Activated CD4-positive, alpha-beta T cell treated with anti-CD3 and anti-CD28 coated beads, Interleukin-2, amount 50 U/mL, for 16 hours (primary cell): Measurements from ENCODE around the gene GABRA4.
A peak's percentile ranks its signal among the peaks of the same experiment; 100 is the strongest.

Experiments
- DNase-seq: peaks from one replicate; pipeline ENCODE4 v3.0.0-alpha.2; 2020

The GABRA4 gene

DNA sequence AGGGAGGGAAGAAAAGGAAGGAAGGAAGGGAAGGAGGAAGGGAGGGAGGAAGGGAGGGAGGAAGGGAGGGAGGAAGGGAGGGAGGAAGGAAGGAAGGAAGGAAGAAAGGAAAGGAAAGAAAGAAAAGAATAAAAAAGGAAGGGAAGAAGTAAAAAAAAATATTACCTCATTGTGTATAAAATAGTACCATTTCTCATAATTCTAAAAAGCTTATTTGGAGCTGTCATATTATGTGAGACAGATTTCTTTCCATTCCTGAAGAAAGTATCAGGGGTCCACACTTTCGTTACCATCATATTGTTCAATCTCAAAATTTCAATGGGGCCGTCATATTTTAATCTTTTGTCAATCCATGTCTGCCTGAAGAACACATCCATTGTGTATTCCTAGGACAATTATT is 16.1 kb downstream of the GABRA4 start:
- no peak for DNase-seq

DNA sequence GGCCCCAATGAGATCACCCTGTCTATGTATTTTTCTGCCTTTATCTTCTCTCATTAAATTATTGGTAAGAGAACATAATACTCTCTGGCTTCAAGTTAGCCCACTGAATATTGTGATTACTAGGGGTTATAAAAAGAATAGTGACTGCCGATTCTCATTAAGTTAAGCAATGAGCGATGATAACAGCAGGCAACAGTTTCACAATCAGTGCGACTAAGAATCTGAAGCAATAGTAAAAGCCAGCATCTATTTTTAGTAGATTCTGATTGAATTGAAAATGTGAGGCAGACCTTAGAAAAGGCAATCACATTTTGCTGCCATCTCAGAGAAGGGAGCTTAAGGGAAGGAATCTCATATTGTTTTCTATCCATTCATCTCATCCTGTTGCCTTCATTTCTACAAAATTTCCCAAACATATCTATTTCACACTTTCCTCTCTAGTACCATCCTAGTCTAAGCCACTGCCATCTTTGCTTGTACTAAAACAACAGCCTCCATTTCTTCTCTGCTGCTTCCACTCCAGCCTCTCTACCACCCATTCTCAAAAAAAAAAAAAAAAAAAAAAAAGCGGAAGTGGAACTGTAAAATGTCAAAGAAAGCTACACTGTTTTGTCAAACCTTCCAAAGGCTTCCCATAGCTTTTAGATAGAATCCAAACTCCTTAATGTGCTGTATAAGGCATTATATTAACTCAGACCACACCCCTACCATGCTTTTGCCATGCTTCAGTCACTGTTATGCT is 17.4 kb downstream of the GABRA4 start:
- DNase-seq: no peak

DNA sequence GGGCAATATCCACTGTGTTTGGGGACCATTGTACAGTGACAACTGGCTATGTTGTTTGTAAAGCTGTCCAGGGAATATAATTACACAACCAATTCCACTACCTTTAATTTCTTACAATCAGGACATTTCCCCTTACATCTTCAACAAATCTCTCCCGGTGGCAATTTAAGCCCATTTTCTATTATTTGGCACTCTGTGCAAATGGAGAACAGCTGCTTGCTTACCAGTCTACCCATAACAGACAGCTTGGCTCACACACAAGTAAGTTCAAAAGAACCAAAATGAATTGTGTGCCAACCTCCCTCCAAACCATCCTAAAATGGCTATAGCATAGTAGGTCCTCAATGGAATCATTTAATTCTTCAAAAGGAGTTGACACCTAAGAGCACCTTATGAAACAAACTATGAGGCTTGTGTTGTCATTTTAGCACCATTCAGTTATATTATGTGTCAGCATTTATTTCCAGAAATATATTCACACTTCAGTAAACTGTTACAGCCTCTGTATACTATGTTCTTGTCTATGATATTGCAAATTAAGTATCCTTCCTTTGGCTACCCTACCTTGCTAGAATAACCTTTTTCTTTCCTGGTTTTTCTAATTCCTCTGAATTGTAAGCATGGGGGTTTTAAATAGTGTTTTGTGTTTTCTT is 18.4 kb downstream of the GABRA4 start:
- no peak for DNase-seq

DNA sequence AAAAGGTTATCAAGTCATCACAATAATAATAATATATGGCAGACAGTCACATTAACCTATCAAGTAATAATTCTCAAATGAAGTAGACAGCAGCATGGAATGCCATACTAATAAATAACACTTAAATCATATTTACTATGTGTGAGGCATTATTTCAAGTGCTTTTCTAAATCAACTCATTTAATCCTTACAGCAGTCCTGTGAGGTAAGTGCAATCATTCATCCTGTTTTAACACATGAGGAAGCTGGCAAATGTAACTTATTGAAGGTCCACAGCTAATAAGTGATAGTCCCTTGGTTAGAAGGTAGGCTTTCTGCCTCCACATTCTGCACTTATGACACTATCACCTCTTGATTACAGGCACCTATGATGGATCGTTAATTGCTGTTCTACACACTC is 24.5 kb downstream of the GABRA4 start:
- DNase-seq: no peak

DNA sequence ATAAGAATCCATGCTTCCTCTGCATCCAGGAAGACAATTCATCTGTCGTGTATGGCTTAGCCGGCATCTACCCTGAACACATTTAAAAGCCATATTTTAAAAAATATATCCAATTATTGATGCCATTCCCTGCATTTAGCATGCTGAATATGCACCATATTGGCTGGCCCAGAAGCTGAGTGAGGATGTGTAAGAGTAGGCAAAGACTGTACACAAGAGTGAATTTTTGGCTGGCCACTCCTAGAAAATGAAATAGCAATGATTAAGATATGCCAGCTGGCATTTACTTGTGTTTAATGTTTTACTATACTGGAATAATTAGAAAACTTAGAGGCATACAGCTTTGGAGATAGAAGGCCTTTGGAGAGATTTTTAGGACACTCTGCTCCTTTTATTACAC is 25.8 kb downstream of the GABRA4 start:
- DNase-seq: no peak

DNA sequence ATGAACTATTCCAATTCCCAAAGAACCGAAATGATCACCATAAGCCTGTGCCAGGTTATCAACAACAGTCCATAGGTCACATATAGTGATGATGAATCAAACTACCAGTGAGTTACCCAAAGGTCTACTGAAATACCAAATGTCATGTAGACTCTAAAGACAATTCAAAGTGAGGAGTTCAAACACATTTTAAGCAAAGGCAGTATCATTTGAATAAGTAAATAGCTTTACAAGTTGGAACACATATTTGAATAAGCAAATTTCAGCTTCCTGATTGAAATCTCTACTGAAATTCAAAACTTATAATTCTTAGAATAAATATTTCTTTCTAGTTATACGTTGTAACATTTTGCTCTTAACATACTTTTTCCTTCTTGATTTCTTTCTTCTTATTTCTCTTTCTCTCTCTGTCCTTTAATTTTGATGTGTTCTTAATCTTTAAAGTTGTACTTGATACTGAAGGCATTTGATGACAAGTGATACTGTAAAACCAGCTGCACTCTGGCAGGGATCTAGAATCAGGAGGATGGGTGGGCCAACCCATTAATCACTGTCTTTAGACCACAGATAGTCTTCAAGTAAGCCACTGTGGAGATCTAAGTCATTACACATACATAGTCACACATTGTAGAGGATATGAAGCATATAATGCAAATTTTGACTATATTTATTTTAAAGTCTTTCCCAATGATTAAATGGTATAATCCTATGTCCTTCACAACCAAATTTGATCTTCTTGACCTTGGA is 34.5 kb downstream of the GABRA4 start:
- no peak for DNase-seq

DNA sequence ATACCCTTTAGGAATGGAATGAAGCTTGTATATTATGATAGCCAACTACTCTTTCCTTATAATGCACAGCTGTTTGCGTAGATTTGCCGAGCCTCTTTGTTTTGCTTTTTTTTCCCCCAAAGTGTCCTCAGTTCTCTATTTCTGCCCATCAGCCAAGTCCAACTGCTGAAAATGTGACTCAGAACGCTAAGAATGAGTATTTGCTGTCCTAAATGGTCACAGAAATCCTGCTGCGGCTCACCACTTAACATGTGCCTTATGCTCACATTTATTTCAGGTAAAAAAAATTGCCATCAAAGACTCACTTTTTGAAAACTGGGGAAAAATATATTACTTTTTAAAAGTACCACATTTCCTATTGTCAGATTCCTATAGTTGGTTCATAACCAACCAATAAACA is 36.9 kb downstream of the GABRA4 start:
- DNase-seq: no peak

DNA sequence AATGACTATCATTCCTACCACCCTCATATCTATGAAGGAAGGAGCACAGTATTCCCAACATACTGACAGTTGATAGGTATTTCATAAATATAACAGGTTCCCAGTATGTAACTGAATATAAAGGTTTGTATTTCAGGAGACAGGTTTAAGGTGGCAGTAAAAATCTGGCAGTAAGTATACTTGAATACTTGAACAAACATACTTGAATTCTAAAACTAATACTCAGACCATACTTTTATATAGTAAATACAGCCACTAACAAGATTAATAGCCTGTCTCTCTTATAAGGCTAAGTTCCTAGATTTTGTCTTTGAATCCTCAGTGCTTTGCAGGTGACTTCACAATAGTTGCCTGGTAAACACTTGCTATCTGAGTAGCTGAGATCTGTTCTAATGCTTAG is 37.8 kb downstream of the GABRA4 start:
- DNase-seq: no peak

DNA sequence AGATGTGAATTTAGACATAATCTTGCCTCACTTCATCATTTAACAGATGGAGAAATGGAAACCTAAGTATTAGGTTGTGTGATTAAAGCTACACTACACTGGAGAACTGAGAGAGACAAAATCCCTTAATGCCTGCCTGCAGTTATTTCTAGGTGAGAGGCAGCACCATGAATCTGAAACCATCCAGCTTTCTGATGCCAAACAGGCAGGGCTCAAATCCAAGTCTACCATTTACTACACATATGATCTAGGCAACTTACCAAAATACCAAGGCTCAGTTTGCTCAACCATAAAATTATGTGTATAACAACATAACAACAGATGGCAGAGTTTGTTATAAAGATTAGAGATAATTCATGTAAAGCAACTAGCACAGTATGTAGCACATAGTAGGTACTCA is 38.7 kb downstream of the GABRA4 start:
- no peak for DNase-seq

DNA sequence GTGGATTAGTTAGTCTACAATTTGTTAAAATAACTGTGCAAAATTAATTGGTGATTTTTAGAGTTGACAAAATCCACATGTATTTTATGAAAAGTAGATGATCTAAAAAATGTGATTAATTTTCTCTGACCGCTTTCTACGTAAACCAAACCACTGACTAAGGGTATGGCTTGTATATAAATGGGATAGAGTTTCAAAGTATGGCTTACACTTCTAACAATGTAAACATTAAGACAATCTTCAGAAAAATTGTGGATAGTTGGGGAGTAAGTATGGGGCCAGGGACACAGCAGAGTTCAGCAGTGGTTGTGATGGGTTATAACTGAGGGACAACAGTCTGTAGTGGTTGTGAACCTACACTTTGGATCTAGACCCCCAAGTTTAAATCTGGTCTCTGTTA is 39.8 kb downstream of the GABRA4 start:
- DNase-seq: no peak

DNA sequence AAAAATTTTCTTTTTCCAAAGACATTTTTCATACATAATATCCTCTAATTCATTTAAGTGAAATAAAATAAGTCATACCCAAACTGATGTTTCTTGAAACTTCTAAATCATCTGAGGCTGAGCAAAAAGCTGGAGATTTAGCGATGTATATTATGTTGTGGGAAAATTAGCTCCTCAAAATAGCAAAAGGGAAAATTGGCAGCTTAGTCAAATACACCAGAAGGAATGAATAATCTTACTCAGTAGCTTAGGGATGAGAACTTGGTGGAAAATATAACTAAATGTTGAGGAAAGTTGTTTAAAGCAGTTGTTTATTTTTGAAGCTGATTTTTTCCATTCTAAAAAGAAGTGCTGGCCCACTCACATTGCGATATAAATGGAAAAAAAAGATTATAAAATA is 40.9 kb downstream of the GABRA4 start:
- no peak for DNase-seq

DNA sequence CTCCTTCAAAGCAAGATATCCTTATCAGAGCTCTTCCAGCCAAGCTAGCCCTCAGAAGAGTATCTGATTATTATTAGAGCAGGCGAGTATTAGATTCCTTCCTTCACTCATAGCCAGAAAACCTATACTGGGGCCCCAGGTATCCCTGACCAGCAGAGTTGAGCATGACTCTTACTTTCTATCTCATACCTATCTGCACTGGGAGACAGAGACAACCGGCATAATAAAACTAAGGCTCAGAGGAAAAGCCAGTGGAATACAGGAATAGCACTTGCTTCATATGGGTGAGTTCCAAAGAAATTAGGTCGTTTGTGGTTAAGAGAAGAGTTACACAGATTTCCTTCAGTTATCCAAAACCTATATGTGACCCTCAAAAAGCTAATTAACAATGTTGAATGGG is 42.6 kb downstream of the GABRA4 start:
- no peak for DNase-seq

DNA sequence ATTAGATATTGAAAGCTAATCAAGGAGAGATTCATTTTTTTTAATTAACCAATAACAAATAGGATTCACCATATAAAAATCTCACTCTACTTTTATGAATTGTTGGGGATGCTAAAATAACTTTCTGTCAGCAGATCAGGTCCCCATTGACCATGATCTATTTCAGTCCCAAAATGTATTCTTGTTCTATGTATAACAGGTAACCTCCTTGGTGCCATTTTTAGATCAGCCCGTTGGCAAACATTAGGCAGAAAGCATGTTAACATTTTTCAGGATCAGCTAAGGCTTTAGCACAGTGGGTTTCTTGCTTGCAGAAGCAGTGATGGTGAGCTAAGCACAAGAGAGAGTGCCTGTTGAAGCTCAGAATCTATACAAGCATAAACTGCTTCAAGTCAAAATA is 43.6 kb downstream of the GABRA4 start:
- DNase-seq: no peak

DNA sequence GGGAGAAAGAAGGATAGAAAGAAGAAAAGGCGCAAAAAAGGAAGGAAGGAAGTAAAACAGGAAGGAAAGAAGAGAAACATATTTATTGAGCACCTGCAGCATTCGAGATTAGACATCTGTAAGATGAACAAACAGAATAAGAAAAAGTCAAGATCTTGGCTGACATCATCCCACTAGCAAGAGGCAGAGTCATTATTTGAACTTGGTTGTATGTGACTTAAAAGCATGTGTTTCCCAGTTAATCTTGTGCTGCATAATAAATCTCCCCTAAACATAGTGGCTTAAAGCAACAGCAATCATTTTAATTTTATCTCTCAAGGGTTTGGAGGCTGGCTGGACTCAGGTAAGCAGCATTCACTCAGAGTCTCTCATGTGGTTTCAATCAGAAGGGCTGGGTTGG is 45.8 kb downstream of the GABRA4 start:
- no peak for DNase-seq

DNA sequence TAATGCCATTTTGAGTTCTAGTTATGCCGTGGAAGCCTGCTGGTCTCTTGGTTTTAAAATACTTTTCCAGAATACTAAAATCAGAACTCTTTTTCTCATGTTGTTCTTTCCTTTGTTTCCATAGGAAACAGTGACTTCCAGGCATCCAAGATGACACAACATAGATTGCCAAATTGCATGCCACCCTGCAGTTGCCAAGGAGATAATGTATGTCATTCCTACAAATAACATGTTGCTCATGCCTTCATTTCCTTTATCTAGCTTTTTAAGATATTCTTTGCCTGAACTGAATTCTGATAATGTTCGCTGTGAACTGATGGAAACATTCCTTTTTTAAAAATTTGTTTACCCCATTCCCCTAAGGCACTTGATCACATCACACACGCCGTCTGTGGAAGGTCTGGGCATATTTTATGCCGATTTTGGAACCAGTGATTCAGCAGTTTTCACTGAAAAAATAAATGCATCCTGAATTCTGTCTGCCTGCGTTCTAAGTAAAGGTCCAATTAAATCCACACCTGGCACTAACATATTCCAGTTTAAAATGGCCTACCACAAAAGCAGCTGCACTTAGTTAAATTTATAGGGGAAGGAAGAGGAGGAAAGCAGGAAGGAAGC is 46.4 kb downstream of the GABRA4 start:
- DNase-seq: no peak

DNA sequence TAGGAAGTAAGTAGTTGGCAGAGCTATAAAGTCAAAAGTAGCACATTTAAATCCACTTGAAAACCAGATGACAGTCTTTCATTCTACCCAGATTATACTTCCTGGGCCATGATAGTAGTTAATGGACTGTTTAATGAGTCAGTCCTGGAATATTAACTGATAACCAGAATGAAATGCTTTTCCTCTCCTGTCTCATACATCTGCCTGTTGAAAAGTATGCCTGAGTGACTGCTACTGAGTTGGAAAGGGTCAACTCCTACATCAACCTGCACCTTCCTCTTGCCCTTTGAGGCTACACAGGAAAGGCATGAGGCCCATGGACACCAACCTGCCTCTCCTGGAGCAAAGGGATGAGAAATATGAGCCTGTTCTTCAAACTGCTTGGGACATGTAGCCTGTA is 48.3 kb downstream of the GABRA4 start:
- no peak for DNase-seq

DNA sequence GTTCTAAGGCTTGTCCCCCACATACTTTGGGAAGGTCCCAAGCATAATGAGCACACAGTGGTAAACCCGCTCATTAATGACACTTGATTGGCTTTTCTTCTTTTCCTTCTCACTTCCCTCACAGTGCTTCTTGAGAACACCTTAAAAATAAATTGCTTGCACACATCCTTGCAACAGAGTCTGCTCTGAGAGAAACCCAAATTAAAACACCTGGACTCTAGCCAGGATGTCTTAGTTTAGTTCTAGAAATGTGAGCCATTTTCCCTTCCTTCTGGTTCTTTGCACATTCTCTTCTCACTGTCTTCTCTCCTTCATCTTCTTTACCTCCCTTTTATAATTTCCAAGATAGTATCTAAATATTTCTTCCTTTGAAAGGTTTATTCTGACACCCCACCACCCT is 49.0 kb downstream of the GABRA4 start:
- no peak for DNase-seq

DNA sequence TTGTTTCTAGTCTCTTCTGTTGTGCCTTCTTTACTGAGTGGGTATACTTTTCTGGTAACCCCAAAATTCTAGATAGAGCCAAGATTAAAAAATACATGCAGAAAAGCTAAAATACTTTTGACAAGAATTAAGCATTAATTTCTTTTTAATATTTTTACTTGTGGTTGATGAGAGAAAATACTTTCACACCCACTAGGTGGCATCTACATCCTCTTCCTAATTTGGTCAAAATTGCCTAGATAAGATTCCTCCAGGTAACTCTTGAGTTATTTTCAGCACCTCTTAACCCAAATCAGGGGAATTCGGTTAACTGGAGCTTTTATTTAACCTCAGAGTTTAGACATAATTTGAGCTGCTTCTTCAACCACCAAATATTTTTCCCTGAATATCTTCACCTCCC is 55.9 kb downstream of the GABRA4 start:
- no peak for DNase-seq

DNA sequence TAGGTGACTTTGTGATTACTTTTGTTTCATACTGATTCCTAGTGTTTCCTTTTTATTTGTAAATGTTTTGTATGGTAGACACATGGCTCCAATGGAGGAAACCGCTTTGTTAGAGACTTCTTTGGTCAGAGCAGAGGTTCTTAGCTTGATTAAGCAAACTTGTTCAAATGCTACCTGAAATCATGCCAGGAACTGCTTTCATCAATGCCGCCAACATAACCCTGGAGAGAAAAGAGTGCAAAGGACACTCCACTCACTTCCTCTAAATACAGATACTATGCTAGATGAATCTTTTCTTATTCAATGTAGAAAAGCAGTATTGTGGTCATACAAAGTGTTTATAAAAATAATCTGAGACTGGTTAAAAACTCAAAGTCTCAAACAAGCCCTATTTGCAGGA is 58.7 kb downstream of the GABRA4 start:
- no peak for DNase-seq

DNA sequence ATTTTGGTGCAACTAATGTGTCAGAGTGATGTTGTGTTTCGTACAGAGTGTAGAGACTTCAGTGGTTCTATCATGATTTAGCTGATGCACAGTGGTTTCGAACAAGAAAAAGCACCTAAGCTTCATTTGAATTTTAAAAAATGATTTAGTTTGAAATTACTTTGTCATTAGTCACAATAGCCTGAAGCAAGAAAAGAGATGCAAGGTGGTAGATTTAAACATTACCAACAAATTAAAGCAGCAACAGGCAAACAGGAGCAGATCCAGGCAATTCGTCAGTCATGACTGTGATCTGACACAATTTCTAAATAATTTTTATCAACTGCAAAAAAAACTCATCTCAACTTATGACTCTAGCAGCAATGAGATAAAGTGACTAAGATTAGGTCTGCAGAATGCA is 59.7 kb downstream of the GABRA4 start:
- DNase-seq: no peak

DNA sequence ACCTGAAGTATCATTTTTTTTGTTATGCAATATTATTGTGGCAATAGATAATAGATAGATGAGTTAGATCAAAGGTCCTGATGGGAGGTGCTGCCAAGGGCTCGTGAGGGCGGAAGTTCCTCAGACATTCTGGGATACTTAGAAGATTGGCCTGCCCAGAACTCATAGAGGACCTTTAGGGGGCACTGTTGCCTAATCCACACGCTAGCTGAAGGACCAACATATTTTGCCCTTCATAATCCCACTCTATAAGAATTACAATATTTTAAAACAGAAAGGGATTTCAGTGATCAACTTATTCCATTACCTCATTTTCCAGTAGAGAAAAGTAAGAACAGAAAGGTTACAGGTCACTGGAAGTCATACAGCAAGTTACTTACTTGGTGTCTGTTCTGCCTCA is 61.4 kb downstream of the GABRA4 start:
- peak; percentile 28 for DNase-seq

DNA sequence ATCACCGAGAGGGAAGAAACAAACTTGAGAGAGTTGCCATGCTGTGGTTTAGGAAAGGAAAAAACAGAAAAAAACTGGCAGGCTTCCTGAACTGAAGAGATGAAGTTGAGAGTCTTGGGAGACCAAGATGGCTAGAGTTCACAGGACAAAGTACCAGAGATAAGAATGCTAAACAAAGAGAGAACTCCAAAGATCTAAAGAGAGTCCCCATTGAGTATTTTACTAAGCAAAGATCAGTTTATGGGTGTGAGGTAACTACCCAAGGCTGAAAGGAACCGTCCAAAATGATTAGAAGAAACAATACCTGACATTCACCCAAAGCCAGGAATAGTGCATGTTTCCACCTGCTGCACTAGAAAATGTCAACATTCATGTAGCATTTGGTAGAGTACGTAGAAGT is 62.5 kb downstream of the GABRA4 start:
- DNase-seq: no peak

DNA sequence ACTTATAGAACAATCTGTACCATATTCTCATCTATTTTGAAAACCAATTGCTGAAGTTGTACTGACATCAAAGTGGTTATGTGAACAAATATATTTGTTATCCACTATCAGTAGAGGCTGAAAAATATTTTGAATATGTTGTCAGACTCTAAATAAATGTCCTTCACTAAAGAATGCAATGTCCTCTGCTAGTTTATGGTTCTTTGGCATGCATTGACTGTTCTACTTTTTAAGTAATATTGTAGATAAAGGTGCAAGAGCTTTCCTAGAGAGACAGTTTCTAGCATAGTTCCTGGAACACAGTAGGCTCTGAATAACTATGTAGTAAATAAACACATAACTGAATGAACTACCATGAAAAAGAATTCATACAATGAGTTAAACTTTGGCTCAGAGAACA is 66.2 kb downstream of the GABRA4 start:
- no peak for DNase-seq
